HG03097 (cell line): Measurements from ENCODE around the gene GABPA.
"Not testable (repeated sequence)": the region's sequence is repeated elsewhere in the genome, so short reads cannot be mapped to it uniquely, and the experiment has no call there.

Experiments
- ATAC-seq: cut with Tn5 transposase; IDR thresholded peaks from one replicate; pipeline ENCODE4 v1.9.1; 2021; ENCODE audit not compliant: unreplicated experiment, low FRiP score

GABPA gene

DNA sequence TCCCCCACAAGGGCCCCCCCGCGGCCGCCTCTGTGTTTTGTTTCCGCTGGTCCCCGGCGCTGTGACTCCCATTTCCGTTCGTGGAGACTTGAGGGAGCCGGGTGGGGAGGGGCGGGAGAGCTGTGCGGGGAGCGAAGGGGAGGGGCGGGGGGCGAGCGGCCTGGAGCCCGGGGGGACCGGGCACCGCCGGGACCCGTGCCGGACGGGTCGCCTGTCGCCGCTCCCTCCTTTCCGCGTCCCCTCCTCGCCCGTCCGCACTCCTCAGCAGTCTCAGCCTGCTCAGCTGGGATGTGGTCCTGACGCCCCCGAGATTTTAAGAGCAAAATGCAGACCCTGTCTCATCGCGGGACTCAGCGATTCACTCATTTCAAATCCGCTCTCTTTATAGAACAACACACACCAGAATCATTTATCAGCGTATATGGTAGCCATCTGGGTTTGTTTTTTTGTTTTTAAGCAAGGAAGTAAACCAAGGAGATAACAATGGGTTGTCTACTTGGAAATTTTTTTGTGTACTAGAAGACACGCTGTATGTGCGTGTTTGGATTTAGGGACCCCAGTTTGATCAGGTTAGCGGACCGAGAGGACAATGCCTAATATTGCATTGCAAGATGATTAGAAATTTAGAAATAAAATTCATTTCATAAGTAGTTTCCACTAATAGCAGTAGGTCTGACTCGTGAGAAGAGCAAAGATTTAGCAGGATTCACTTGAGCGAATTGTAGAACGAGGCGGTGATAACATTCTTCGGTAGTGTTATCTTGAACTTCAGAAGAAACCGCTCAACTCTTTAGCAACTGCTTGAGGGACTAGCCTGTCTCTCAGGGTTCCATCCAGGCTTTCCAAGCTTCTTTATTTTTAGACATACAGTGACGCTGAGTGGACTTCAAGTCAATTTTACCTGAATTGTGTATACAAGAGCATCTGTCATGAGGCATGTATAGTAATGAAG lies 1.1 kb downstream of the GABPA start:
- ATAC-seq = peak; percentile 7

GRCh38 chr21:25737421-25737820 lies 2.6 kb downstream of the GABPA start:
- ATAC-seq = no peak

- no peak for ATAC-seq
Observed at GRCh38 chr21:25742900-25743299, 8.1 kb downstream of the GABPA start.

DNA sequence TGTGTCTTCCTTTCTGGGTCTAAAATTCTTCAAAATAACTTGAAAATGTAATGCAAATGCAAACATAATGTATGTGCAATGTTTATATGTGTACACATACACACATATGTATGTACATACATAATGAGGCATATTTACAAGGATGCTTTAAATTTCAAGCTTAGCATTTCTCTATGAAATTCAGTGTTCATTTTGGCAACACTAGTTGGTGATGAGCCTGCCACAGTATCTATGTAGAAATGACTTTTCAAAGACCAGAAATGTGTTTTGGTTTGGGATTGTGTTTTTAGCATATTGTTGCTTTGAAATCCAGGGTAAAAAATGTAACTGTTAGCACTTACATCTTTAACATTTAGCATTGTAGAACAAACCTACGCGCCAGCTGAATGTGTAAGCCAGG lies 10.1 kb downstream of the GABPA start:
- ATAC-seq = no peak

DNA sequence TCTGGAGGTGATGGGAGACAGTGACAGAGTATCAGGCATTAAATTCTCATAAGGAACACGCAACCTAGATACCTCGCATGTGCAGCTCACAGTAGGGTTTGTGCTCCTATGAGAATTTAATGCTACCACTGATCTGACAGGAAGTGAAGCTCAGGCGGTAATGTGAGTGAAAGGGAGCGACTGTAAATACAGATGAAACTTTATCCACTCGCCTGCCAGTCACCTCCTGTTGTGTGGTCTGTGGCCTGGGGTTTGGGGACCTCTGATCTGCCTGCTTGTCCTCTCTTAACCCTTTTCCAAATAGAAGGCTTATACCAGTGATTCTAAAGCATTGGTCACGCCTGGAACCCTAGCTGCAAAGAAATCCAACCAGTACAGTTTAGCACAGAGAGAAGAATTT lies 15.3 kb downstream of the GABPA start:
- ATAC-seq = no peak

- no peak for ATAC-seq
Observed at GRCh38 chr21:25752416-25752815, 17.6 kb downstream of the GABPA start.

- ATAC-seq = no peak
Observed at GRCh38 chr21:25756190-25756932, 21.6 kb downstream of the GABPA start.

GRCh38 chr21:25757531-25757930 lies 22.8 kb downstream of the GABPA start:
- ATAC-seq = no peak

DNA sequence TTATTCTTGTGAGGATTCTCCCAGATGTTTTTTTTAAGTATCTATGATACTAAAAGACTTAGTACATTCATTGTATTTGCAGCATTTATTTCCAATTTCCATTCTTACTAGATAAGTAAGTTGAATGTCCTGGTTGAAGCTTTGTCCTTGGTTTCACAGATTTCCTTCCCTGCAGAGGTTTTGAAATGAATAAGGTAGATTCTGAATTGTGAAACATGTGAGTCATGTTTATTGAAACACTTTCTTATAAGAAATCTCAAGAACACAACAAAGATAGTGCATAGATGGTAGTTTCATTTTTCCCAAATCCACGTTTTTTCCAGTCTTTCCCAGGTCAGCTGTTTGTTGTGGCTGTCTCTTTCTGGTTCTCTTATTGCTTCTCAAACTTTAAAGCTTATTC lies 24.8 kb downstream of the GABPA start:
- no peak for ATAC-seq

DNA sequence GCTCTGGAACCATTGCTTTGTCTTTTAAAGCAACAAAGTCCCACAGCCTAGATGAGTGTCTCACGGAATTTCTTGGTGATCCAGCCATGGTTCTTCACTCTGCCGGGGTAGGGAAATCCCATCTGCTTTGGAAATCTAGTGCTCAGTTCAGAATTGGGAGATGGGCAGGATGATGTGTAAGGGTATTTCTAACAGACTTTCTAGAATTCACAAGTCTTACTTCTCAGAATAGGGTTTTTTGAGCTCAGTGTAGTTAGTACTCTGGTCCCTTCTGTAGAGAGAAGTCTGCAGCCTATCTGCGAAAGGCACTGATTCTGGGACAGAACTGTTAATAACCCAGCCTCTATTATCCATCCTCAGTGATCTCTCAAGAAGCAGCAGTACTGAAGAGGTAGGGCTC lies 25.3 kb downstream of the GABPA start:
- ATAC-seq = no peak

DNA sequence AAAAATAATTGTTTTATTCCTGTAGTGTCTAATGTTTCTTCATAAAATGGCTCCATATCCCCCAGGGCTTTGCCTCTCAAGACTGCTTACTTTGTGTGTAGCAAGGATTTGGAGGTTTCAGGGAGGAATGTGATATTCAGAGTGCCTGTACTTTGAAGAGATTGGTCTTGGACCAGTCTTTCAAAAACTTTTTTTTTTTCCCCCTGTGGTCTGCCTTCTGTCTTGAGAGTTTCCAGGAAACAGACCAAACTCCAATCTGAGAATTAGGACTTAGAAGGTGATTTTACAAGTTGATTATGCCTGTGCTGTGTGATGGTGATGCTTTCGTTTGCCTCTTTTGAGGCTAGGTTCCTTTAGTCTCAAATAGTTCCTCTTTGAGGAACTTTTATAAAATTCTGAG lies 25.9 kb downstream of the GABPA start:
- ATAC-seq = no peak

DNA sequence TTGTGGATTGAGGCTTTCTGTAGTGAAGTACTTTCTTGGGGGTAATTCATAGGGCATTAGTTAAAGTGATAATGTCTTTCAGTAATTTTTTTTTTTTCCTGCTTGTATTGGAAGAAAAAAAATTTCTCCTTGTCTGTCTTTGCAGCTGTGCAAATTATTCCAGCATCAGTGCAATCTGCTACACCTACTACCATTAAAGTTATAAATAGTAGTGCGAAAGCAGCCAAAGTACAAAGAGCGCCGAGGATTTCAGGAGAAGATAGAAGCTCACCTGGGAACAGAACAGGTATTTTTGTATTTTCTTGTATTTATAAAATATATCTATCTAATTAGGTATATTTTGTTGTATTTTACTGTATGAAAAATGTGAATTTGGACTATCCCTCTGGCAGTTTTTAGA lies 29.3 kb downstream of the GABPA start:
- no peak for ATAC-seq

- no peak for ATAC-seq
Observed at GRCh38 chr21:25767921-25768320, 33.1 kb downstream of the GABPA start.

DNA sequence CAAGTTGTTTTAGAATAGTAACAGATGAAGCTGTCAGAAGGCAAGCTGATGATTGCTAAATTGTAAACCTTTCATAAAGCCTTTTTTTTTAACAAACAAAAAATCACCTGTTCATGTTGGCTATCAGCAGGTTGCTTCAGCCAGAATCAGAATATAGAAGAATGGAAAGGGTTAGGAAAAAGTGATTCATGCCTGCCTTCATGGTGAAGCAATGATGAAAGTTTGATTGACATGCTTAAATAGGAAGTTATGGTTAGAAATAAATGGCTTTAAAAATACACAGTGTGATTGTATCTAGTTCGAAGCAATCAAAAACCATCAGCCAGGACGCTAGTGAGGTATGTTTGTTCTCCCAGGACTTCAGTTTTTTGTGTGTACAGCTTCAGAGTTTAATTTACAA lies 37.9 kb downstream of the GABPA start:
- no peak for ATAC-seq

GRCh38 chr21:25776440-25776839 lies 41.7 kb downstream of the GABPA start:
- no peak for ATAC-seq

DNA sequence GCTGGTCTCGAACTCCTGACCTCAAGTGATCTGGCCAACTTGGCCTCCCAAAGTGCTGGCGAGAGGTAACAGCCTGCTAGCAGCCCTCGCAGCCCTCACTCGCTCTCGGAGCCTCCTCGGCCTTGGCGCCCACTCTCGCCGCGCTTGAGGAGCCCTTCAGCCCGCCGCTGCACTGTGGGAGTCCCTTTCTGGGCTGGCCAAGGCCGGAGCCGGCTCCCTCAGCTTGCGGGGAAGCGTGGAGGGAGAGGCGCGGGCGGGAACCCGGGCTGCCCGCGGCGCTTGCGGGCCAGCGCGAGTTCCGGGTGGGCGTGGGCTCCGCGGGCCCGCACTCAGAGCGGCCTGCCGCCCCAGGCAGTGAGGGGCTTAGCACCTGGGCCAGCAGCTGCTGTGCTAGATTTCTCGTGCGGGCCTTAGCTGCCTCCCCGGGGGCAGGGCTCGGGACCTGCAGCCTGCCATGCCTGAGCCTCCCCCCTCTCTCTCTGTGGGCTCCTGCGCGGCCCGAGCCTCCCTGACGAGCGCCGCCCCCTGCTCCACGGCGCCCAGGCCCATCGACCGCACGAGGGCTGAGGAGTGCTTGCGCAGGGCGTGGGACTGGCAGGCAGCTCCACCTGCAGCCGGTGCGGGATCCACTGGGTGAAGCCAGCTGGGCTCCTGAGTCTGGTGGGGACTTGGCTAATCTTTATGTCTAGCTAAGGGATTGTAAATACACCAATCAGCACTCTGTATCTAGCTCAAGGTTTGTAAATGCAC lies 43.5 kb downstream of the GABPA start:
- ATAC-seq = not testable (repeated sequence)

- no peak for ATAC-seq
Observed at GRCh38 chr21:25788677-25789076, 53.9 kb downstream of the GABPA start.

DNA sequence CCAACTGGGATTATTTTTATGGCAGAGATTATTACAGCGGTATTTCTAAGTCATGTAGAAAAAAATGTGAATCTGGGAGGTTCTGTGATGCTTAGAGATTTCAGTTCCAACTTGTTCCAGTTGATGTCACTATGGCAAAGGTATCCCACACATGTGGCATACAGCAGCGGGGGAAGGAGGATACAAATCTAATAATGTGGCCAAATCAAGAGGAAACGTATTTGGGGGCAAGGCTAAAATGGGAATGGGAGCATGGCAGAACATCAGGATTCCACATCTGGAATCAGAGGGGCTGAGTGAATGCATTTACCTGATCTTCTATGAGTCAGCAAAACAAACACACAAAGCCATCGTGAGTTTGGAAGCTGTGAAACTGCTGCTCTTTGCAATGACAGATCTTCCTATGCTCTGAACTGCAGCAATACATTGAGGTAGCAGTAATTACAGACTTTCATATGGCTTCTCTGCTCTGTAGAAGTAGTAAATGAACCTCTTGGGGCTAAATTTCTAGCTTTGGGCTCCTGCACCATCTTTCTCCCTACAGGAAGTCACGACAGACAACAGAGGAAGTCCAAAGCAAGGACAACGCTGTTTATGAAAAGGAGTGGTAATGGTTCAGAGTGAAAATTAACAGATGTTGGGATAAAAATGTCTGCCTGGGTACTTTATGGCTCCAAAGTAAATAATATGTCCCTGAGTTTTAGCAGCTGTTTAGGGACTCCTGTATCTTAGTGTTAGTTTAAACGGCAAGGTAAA lies 55.5 kb downstream of the GABPA start:
- ATAC-seq = no peak

- ATAC-seq = no peak
Observed at GRCh38 chr21:25790878-25791204, 56.1 kb downstream of the GABPA start.

DNA sequence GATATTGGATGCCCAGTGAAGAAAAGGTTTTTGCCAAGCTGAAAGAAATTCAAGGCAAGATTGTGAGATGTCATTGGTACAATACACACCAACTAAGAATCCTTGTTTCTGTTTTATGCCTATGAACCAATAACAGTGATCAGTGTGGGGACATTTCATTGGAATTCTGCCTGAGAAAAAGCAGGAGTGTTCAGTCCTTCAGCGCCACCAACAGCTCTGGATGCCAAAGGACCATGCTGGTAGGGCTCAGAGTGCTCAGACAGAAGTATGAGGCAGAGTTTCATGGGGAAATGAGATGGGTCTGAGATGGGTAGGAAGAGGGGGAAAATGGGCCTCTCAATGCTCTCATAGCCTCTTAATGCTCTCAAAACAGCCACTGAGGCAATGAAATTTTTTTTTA lies 56.5 kb downstream of the GABPA start:
- no peak for ATAC-seq
